Measurements from ENCODE around the gene CR1L. TPM values are rescaled to one million over a fixed set of nuclear protein-coding genes. Genes with fewer than 3 reads are reported as not detected.
A peak's percentile ranks its signal among the peaks of the same experiment; 100 is the strongest.
"Not testable (repeated sequence)": the region's sequence is repeated elsewhere in the genome, so short reads cannot be mapped to it uniquely, and the experiment has no call there.

The CR1L gene
- total RNA-seq, 2 donors from 2014 or later = not detected

DNA sequence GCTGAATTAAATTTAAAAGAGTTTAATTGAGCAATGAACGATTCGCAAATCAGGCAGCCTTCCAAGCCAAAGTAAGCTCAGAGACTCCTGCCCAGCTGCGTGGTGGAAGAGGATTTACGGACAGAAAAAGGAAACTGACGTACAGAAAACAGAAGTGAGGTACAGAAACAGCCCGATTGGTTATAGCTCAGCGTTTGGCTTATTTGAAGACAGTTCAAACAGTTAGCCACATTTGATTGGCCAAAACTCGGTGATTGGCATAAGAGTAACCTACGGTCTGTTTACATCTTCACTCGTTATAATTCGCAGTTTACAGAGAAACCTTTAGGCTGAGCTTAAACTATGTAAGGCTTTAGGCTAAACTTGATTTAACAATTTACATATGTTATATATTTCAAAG, 46.9 kb downstream of the CR1L start:
- Histone ChIP-seq H3K27ac (no peak overlapping the region), H3K27me3 (replicated peaks; ENCODE audit: insufficient read depth) (no peaks in the 10 kb centered on the region), H3K9me3 (no peaks in the 10 kb centered on the region), H3K36me3 (no peaks in the 10 kb centered on the region), H3K4me1 (replicated peaks) (no peaks in the 10 kb centered on the region), H3K4me3 (no peak overlapping the region)
- TF ChIP-seq POLR2AphosphoS5 (IDR thresholded peaks at IDR 0.05) (no peak), POLR2A (IDR thresholded peaks at IDR 0.05) (no peak)
- TF ChIP-seq, protein P1, sequence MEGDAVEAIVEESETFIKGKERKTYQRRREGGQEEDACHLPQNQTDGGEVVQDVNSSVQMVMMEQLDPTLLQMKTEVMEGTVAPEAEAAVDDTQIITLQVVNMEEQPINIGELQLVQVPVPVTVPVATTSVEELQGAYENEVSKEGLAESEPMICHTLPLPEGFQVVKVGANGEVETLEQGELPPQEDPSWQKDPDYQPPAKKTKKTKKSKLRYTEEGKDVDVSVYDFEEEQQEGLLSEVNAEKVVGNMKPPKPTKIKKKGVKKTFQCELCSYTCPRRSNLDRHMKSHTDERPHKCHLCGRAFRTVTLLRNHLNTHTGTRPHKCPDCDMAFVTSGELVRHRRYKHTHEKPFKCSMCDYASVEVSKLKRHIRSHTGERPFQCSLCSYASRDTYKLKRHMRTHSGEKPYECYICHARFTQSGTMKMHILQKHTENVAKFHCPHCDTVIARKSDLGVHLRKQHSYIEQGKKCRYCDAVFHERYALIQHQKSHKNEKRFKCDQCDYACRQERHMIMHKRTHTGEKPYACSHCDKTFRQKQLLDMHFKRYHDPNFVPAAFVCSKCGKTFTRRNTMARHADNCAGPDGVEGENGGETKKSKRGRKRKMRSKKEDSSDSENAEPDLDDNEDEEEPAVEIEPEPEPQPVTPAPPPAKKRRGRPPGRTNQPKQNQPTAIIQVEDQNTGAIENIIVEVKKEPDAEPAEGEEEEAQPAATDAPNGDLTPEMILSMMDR (IDR thresholded peaks at IDR 0.05) = no peak
- intact Hi-C loops (cut with DNase I) = no loop called here
- WGBS = 73% methylated on average over 11 of the region's 11 CpGs
- no peak for DNase-seq (ENCODE audit: low spot score)

DNA sequence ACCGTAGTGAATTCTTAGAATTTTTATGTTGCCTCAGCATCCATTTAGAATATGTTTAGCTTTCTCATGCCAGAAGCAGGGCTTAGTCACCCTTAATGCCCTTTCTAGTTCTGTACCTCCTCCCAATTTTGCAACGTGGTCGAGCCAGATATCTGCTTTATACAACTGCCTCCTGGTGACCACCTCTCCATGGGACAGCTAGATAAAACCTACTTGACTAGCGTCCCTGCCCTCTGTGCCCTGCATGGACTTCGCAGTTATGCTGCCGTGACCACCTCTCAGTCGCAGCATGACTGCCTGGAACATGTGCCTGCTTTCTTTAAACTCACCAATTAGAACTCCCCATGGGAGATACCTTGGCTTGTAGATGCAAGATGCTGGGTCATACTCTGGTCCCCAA, 47.4 kb downstream of the CR1L start:
- H3K4me1 ChIP-seq (replicated peaks); DNase-seq (ENCODE audit: low spot score); intact Hi-C loops (cut with DNase I); H3K27me3 ChIP-seq (replicated peaks; ENCODE audit: insufficient read depth); H3K36me3 ChIP-seq; H3K9me3 ChIP-seq; H3K4me3 ChIP-seq; H3K27ac ChIP-seq: not testable (repeated sequence)
- 86% methylated on average over 7 of the region's 7 CpGs for WGBS

DNA sequence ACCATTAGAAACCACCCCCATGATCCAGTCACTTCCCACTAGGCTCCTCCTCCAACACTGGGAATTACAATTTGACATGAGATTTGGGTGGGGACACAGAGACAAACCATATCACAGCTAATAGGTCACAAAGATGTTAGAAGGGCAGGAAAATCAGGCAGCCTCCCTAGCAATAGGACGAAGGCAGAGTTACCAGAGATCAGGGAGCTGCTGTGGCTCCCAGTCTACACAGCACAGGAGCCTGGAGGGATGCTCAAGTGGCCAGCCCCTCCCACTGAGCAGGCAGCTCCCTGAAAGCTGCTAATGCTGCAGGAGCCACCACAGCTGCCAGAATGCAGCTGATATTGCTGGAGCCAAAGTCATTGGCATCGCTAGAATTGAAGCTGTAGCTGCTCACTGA, 51.0 kb downstream of the CR1L start:
- intact Hi-C loops (cut with DNase I) = no loop called here
- no peaks in the 10 kb centered on the region for H3K27me3 ChIP-seq (replicated peaks; ENCODE audit: insufficient read depth)
- H3K4me3 ChIP-seq = no peak overlapping the region
- no peak for DNase-seq (ENCODE audit: low spot score)
- TF ChIP-seq, protein P1 (IDR thresholded peaks at IDR 0.05) = no peak
- TF ChIP-seq POLR2A (IDR thresholded peaks at IDR 0.05) = no peak
- no peak for TF ChIP-seq POLR2AphosphoS5 (IDR thresholded peaks at IDR 0.05)
- H3K36me3 ChIP-seq = no peaks in the 10 kb centered on the region
- 69% methylated on average over 2 of the region's 2 CpGs for WGBS
- no peaks in the 10 kb centered on the region for H3K4me1 ChIP-seq (replicated peaks)
- no peak overlapping the region for H3K27ac ChIP-seq
- no peaks in the 10 kb centered on the region for H3K9me3 ChIP-seq

DNA sequence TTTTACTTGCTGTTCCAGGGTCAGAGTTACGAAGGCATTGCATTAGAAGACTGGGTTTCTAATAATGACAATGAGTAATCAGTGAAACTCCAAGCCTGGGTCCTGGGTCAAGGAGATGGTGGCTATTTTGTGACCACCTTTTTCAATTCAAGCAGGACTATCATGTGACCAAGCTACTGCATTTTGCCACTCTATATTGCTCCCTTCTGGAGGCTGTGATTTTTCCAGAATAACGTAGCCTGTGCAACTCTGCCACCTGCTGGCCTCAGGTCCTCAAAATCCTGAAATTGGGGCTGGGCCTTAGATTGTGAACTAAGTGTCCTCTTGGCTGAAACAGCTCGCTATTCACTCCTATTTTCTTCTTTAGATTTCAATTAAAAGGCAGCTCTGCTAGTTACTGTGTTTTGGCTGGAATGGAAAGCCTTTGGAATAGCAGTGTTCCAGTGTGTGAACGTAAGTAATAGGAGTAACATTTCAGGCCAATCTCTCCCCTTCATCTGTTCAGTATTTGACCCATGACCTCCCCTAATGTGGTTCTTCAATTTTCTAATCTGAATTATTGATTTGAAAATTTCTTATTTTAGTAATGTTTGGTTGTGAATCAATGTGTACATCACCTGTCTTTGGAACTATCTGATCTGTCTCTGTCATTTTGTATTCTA, 54.0 kb downstream of the CR1L start:
- Histone ChIP-seq H3K4me3 (no peak overlapping the region), H3K27me3 (replicated peaks; ENCODE audit: insufficient read depth) (no peaks in the 10 kb centered on the region), H3K9me3 (no peaks in the 10 kb centered on the region), H3K4me1 (replicated peaks) (no peaks in the 10 kb centered on the region), H3K36me3 (no peaks in the 10 kb centered on the region), H3K27ac (no peak overlapping the region)
- intact Hi-C loops (cut with DNase I) = no loop called here
- WGBS = 44% methylated on average over 4 of the region's 4 CpGs
- TF ChIP-seq POLR2A (IDR thresholded peaks at IDR 0.05) (no peak), POLR2AphosphoS5 (IDR thresholded peaks at IDR 0.05) (peak; percentile 52)
- TF ChIP-seq, protein P1 (IDR thresholded peaks at IDR 0.05) = peak in 3 of 4 experiments; percentile 56 to 64 (median 61)
- peak; percentile 46 for DNase-seq (ENCODE audit: low spot score)

DNA sequence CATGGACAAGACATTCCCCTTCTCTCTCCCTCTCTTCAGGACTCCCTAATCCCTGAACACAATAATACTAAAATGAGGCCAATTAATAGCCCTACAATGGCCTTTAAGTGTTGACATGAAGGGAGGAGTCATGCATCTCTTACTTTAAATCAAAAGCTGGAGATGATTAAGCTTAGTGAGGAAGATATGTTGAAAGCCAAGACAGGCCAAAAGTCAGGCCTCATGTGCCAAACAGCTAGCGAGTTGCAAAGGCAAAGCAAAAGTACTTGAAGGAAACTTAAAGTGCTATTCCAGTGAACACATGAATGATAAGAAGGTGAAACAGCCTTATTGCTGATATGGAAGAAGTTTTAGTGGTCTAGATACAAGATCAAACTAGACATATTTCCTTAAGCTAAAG, 57.4 kb downstream of the CR1L start:
- no peak for TF ChIP-seq POLR2AphosphoS5 (IDR thresholded peaks at IDR 0.05)
- Histone ChIP-seq H3K4me1 (replicated peaks) (no peaks in the 10 kb centered on the region), H3K4me3 (no peak overlapping the region), H3K27ac (no peak overlapping the region), H3K27me3 (replicated peaks; ENCODE audit: insufficient read depth) (no peaks in the 10 kb centered on the region), H3K36me3 (no peaks in the 10 kb centered on the region), H3K9me3 (no peaks in the 10 kb centered on the region)
- no peak for DNase-seq (ENCODE audit: low spot score)
- intact Hi-C loops (cut with DNase I) = loop anchor here (10.0 kb wide), 1 partner anchor 92 kb away; no protein-coding TSS in a partner anchor
- 90% methylated on average over 1 of the region's 1 CpG for WGBS

DNA sequence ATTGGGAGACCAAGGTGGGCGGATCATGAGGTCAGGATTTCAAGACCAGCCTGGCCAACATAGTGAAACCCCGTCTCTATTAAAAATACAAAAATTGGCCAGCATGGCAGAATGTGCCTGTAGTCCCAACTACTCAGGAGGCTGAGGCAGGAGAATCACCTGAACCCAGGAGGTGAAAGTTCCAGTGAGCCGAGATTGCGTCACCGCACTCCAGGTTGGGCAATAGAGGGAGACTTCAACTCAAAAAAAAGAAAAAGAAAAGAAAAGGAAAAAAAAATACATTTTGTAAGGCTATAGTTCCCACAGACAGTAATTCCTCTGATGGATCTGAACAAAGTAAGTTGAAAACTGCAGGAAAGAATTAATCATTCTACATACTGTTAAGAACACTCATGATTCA, 58.8 kb downstream of the CR1L start:
- intact Hi-C loops (cut with DNase I) = loop anchor here (10.0 kb wide), 1 partner anchor 91 kb away; no protein-coding TSS in a partner anchor
- TF ChIP-seq, protein P1 (IDR thresholded peaks at IDR 0.05) = no peak
- TF ChIP-seq POLR2A (IDR thresholded peaks at IDR 0.05) (no peak), POLR2AphosphoS5 (IDR thresholded peaks at IDR 0.05) (no peak)
- 93% methylated on average over 5 of the region's 5 CpGs for WGBS
- H3K36me3 ChIP-seq = no peaks in the 10 kb centered on the region
- no peaks in the 10 kb centered on the region for H3K9me3 ChIP-seq
- H3K4me3 ChIP-seq = no peak overlapping the region
- DNase-seq (ENCODE audit: low spot score) = no peak
- H3K27me3 ChIP-seq (replicated peaks; ENCODE audit: insufficient read depth) = no peaks in the 10 kb centered on the region
- no peak overlapping the region for H3K27ac ChIP-seq
- no peaks in the 10 kb centered on the region for H3K4me1 ChIP-seq (replicated peaks)

DNA sequence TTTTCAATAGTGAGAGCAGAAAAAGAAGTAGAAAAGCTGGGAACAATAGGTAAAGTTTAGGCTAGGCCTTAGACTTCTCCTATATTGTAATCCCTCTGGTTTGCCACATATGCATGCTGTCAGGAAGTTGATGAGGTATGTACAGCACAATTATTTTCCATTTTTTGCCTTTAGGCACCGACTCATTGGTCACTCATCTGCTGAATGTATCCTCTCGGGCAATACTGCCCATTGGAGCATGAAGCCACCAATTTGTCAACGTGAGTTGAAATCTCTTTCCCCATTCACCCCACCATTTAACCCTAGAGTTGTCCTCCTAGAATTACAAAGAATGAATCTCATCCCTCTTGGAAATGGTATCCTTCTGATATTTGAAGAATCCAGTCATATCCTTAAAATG, 63.1 kb downstream of the CR1L start:
- not testable (repeated sequence) for H3K27me3 ChIP-seq (replicated peaks; ENCODE audit: insufficient read depth); H3K4me1 ChIP-seq (replicated peaks); H3K27ac ChIP-seq; H3K4me3 ChIP-seq; H3K36me3 ChIP-seq; H3K9me3 ChIP-seq; DNase-seq (ENCODE audit: low spot score)
- WGBS = 69% methylated on average over 3 of the region's 3 CpGs
- intact Hi-C loops (cut with DNase I) = loop anchor here (10.0 kb wide), 1 partner anchor 87 kb away; no protein-coding TSS in a partner anchor
